Activated CD8-positive, alpha-beta memory T cell treated with anti-CD3 and anti-CD28 coated beads, Interleukin-2, amount 10 ng/mL, durations not matched to agents 7 days and 5 days (primary cell): ENCODE measurements around the gene CST7. TPM values are rescaled to one million over a fixed set of nuclear protein-coding genes. Genes with fewer than 3 reads are reported as not detected.
"Not testable (repeated sequence)": the region's sequence is repeated elsewhere in the genome, so short reads cannot be mapped to it uniquely, and the experiment has no call there.

Source experiments
- ATAC-seq: fragments of 150-1000 bp; cut with Tn5 transposase; one replicate; pipeline ENCODE4 v1.10.0; 2021; ENCODE audit warnings: moderate library complexity
- CTCF ChIA-PET: fragments of 350-600 bp; sonication (Branson Sonifier 250); formaldehyde crosslinking; loops from one replicate; lab custom pipeline; 2021; ENCODE audit warnings: antibody characterized with exemption; lab: Charles Lee
- DNase-seq: peaks from one replicate; pipeline ENCODE4 v3.0.0-alpha.2; 2020
- H3K27ac Mint-ChIP-seq: one replicate; pipeline ENCODE4 v1.8.0; 2021; ENCODE audit warnings: mild to moderate bottlenecking, mixed read lengths
- H3K27me3 Mint-ChIP-seq: one replicate; pipeline ENCODE4 v1.8.0; 2021; ENCODE audit warnings: mixed read lengths
- H3K36me3 Mint-ChIP-seq: one replicate; pipeline ENCODE4 v1.8.0; 2021; ENCODE audit warnings: mild to moderate bottlenecking, mixed read lengths
- H3K4me1 Mint-ChIP-seq: one replicate; pipeline ENCODE4 v1.8.0; 2021; ENCODE audit warnings: mixed read lengths
- H3K4me3 Mint-ChIP-seq: one replicate; pipeline ENCODE4 v1.8.0; 2021; ENCODE audit warnings: mild to moderate bottlenecking, moderate library complexity, mixed read lengths
- H3K9me3 Mint-ChIP-seq: one replicate; pipeline ENCODE4 v1.8.0; 2022; ENCODE audit warnings: low read depth, mixed read lengths
- total RNA-seq, 2 experiments: library from RNA; stranded (reverse); gene quantifications; one replicate each; pipeline ENCODE4 v1.2.3, GENCODE V29; 2021

CST7 gene
- total RNA-seq, 2 experiments from 2014 or later = 177 to 202 TPM

DNA sequence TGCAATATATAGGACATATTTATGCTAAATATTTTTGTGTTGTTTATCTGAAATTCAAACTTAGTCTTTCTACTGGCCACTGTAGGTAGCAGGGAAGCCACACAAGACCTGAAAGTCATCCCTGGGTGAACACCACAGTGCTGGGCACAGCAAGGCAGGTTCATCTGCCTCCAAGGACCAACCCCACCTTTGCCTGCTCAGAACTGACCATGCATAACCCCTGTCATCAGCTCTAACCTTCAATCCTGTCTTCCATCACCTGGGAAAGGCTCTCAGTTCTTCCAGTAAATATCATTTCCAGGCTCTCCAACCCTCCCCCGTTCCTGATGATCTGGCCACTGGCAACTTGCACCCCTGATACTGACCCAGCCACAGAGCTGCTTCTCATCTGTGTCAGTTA, 32.7 kb upstream of the CST7 start:
- peak; percentile 19 for DNase-seq
- peaks cover 6% of the 10 kb centered on the region for H3K27me3 Mint-ChIP-seq
- H3K27ac Mint-ChIP-seq = no peak overlapping the region
- no peaks in the 10 kb centered on the region for H3K36me3 Mint-ChIP-seq
- no peaks in the 10 kb centered on the region for H3K9me3 Mint-ChIP-seq
- H3K4me1 Mint-ChIP-seq = peaks cover 12% of the 10 kb centered on the region
- CTCF ChIA-PET = interaction anchor here (1.4 kb wide), 1 partner anchor 15 kb away, joined by 4 read pairs; no protein-coding TSS in a partner anchor
- no peak overlapping the region for H3K4me3 Mint-ChIP-seq
- no peak for ATAC-seq

GRCh38 chr20:24917056-24917455, 32.0 kb upstream of the CST7 start:
- Mint-ChIP-seq H3K4me1 (peaks cover 12% of the 10 kb centered on the region), H3K27me3 (peaks cover 6% of the 10 kb centered on the region), H3K36me3 (no peaks in the 10 kb centered on the region), H3K4me3 (no peak overlapping the region), H3K9me3 (no peaks in the 10 kb centered on the region), H3K27ac (no peak overlapping the region)
- CTCF ChIA-PET = interaction anchor here (1.2 to 1.6 kb wide), 4 partner anchors 15 to 133 kb away, joined by 3 to 7 read pairs (median 4); no protein-coding TSS in a partner anchor
- ATAC-seq = no peak
- DNase-seq = peak; percentile 34

- Mint-ChIP-seq H3K36me3 (no peaks in the 10 kb centered on the region), H3K4me3 (no peak overlapping the region), H3K27ac (no peak overlapping the region), H3K9me3 (no peaks in the 10 kb centered on the region), H3K4me1 (peaks cover 12% of the 10 kb centered on the region), H3K27me3 (peaks cover 6% of the 10 kb centered on the region)
- DNase-seq = peak; percentile 64
- ATAC-seq = peak; percentile 81
- CTCF ChIA-PET = interaction anchor here (0.6 to 2.0 kb wide), 12 partner anchors 8 to 1028 kb away, joined by 3 to 12 read pairs (median 3); no protein-coding TSS in a partner anchor
Observed at GRCh38 chr20:24917797-24918578, 31.1 kb upstream of the CST7 start.

DNA sequence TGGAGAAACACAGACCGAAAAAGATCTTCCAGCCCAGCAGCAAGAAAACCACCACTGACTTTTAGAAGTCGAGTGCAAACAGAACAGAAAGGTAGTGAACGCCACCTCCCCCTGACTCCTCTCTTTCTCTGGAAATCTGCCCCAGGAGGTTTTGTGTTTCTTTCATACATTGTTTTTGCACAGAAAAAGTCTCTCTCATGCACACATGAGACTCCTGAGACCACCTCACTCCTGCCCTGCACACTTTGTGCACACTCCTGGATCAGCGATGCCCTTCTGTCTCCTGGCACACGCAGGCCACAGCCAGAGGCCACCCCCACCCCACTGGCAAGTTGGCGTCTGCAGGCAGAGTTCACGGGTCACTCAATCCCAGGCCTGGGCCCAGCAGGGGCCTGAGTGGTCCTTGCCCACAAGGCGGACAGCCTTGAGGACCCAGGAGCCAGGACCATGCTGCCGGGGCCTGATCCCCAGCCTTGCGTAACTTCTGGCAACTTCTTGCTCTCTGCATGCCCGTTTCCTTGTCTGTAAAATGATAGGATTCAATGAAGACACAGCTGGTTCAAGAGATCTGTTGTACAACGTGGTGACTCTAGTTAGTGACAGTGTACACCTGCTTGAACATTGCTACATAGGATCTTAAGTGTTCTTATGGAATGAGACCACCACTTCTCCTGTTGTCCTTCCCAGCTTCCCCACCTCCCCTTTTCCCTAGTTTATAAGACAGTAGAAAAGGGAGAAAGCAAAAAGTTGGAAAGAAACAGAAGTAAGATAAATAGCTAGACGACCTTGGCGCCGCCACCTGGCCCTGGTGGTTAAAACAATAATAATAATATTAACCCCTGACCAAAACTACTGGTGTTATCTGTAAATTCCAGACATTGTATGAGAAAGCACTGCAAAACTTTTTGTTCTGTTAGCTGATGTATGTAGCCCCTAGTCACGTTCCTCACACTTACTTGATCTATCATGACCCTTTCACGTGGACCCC, 30.2 kb upstream of the CST7 start:
- H3K4me3 Mint-ChIP-seq = no peak overlapping the region
- H3K27ac Mint-ChIP-seq = no peak overlapping the region
- ATAC-seq = peak; percentile 12
- peaks cover 12% of the 10 kb centered on the region for H3K4me1 Mint-ChIP-seq
- H3K27me3 Mint-ChIP-seq = peaks cover 6% of the 10 kb centered on the region
- H3K9me3 Mint-ChIP-seq = no peaks in the 10 kb centered on the region
- H3K36me3 Mint-ChIP-seq = no peaks in the 10 kb centered on the region
- CTCF ChIA-PET = interaction anchor here (0.6 to 2.0 kb wide), 11 partner anchors 9 to 981 kb away, joined by 3 to 12 read pairs (median 3); no protein-coding TSS in a partner anchor
- peak; percentile 30 for DNase-seq

GRCh38 chr20:24919665-24920064, 29.4 kb upstream of the CST7 start:
- DNase-seq = peak; percentile 36
- not testable (repeated sequence) for H3K27ac Mint-ChIP-seq, H3K9me3 Mint-ChIP-seq, ATAC-seq, H3K36me3 Mint-ChIP-seq, H3K27me3 Mint-ChIP-seq, H3K4me3 Mint-ChIP-seq
- peaks cover 12% of the 10 kb centered on the region for H3K4me1 Mint-ChIP-seq
- CTCF ChIA-PET = interaction anchor here (0.9 to 2.0 kb wide), 3 partner anchors 12 to 30 kb away, joined by 3 to 12 read pairs (median 3); no protein-coding TSS in a partner anchor

- not testable (repeated sequence) for ATAC-seq, H3K36me3 Mint-ChIP-seq, DNase-seq, H3K4me3 Mint-ChIP-seq, H3K27ac Mint-ChIP-seq, H3K27me3 Mint-ChIP-seq, H3K9me3 Mint-ChIP-seq
- H3K4me1 Mint-ChIP-seq = peaks cover 12% of the 10 kb centered on the region
- CTCF ChIA-PET = interaction anchor here (2.0 kb wide), 1 partner anchor 10 kb away, joined by 5 read pairs; no protein-coding TSS in a partner anchor
Observed at GRCh38 chr20:24920706-24921105, 28.4 kb upstream of the CST7 start.

DNA sequence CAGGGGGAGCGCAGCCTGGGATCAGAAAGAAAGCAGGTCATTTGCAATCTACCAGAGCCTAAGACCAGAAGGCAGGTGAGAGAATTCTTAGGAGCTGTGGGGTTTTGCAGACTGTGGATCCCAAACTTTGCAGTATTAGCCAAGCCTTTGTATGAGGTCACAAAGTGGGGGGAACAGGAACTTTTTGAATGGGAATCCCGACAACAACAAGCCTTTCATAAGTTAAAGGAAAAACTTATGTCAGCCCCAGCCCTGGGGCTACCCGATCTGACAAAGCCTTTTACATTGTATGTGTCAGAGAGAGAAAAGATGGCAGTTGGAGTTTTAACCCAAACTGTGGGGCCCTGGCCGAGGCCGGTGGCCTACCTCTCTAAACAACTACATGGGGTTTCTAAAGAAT, 19.8 kb upstream of the CST7 start:
- H3K27ac Mint-ChIP-seq, H3K9me3 Mint-ChIP-seq, H3K4me3 Mint-ChIP-seq, H3K27me3 Mint-ChIP-seq, ATAC-seq, H3K36me3 Mint-ChIP-seq, DNase-seq: not testable (repeated sequence)
- peaks cover 27% of the 10 kb centered on the region for H3K4me1 Mint-ChIP-seq
- CTCF ChIA-PET = interaction anchor here (1.2 to 2.5 kb wide), 5 partner anchors 29 to 130 kb away, joined by 3 to 8 read pairs (median 3); no protein-coding TSS in a partner anchor

GRCh38 chr20:24929867-24930723, 19.0 kb upstream of the CST7 start:
- H3K4me3 Mint-ChIP-seq, H3K9me3 Mint-ChIP-seq, ATAC-seq, H3K27me3 Mint-ChIP-seq, H3K36me3 Mint-ChIP-seq: not testable (repeated sequence)
- peak overlapping the region; percentile 42 for H3K27ac Mint-ChIP-seq
- CTCF ChIA-PET = interaction anchor here (0.8 to 3.7 kb wide), 21 partner anchors 9 to 903 kb away, joined by 3 to 39 read pairs (median 4); partner anchors contain the start of genes ACSS1 and CST7
- DNase-seq = peak; percentile 47
- peaks cover 27% of the 10 kb centered on the region for H3K4me1 Mint-ChIP-seq

DNA sequence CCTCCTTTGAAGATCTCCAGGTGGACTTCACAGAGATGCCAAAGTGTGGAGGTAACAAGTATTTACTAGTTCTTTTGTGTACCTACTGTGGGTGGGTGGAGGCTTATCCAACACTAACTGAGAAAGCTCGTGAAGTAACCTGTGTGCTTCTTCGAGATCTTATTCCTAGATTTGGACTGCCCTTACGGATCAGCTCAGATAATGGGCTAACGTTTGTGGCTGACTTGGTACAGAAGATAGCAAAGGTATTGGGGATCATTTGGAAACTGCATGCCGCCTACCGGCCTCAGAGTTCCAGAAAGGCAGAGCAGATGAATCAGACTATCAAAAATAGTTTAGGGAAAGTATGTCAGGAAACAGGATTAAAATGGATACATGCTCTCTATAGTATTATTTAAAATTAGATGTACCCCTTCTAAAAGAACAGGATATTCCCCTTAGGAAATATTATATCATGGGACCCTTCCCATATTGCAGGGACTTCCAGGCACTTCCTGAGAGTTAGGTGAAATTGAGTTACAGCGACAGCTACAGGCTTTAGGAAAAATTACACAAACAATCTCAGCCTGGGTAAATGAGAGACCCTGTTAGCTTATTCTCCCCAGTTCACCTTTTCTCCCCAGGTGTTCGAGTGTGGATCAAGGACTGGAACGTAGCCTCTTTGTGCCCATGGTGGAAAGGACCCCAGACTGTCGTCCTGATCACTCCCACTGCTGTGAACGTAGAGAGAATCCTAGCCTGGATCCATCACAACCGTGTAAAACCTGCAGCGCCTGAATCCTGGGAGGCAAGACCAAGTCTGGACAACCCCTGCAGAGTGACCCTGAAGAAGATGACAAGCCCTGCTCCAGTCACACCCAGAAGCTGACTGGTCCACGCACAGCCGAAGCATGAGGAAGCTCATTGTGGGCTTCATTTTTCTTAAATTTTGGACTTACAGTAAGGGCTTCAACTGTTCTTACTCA, 18.1 kb upstream of the CST7 start:
- not testable (repeated sequence) for H3K9me3 Mint-ChIP-seq, H3K4me3 Mint-ChIP-seq, ATAC-seq, H3K36me3 Mint-ChIP-seq, H3K27me3 Mint-ChIP-seq
- peak; percentile 39 for DNase-seq
- Mint-ChIP-seq H3K4me1 (peaks cover 27% of the 10 kb centered on the region), H3K27ac (peak overlapping the region; percentile 91)
- CTCF ChIA-PET = interaction anchor here (0.8 to 3.7 kb wide), 22 partner anchors 8 to 904 kb away, joined by 3 to 39 read pairs (median 4); partner anchors contain the start of genes ACSS1 and CST7

DNA sequence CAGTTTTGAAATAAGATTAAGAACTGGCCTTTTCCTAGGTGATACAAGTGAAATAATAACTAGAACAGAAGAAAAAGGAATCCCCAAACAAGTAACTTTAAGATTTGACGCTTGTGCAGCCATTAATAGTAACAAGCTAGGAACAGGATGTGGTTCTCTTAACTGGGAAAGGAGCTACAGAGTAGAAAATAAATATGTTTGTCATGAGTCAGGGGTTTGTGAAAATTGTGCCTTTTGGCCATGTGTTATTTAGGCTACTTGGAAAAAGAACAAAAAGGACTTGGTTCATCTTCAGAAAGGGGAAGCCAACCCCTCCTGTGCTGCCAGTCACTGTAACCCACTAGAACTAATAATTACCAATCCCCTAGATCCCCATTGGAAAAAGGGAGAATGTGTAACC, 17.2 kb upstream of the CST7 start:
- H3K4me1 Mint-ChIP-seq = peaks cover 27% of the 10 kb centered on the region
- DNase-seq = peak; percentile 26
- ATAC-seq, H3K4me3 Mint-ChIP-seq, H3K27me3 Mint-ChIP-seq, H3K9me3 Mint-ChIP-seq: not testable (repeated sequence)
- CTCF ChIA-PET = interaction anchor here (0.8 to 3.7 kb wide), 8 partner anchors 9 to 132 kb away, joined by 3 to 39 read pairs (median 10); partner anchors contain the start of gene CST7
- peaks cover 15% of the 10 kb centered on the region for H3K36me3 Mint-ChIP-seq
- peak overlapping the region; percentile 91 for H3K27ac Mint-ChIP-seq

DNA sequence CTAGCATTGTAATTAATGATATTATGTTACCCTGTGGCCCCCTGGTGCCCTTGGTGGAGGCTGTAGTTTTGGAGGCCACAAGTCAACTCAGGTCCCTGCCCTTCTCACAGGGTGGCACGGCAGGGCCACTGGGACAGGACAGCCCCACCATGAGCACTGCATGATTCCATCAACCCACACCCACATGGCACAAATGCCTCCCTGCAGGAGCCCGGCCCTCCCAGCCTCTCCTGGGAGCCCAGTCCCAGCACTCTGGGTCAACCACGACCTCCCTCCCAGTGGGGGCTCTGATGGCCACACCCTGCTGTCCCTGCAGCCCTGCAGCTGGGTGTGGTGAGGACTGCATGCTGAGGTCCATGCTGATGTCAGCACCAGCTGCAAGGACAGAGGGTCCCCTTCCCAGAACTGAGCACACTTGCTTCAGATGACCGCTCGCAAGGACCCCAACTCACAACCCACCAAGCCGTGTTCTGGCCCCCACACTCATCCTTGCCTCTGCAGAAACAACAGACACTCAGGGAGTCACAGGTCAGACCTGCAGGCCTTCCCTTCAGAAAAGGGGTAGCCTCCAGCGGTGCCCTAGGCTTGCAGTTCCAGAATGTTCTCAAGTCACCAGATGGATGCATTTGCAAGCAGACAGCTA, 15.7 kb upstream of the CST7 start:
- CTCF ChIA-PET = interaction anchor here (3.7 kb wide), 1 partner anchor 21 kb away, joined by 39 read pairs; no protein-coding TSS in a partner anchor
- ATAC-seq = no peak
- no peak overlapping the region for H3K27ac Mint-ChIP-seq

More for the DNA sequence above, 15.7 kb upstream of the CST7 start:
- Mint-ChIP-seq H3K4me3 (no peak overlapping the region), H3K27me3 (no peaks in the 10 kb centered on the region), H3K4me1 (peaks cover 27% of the 10 kb centered on the region), H3K36me3 (peaks cover 15% of the 10 kb centered on the region), H3K9me3 (peaks cover 4% of the 10 kb centered on the region)
- DNase-seq = peak; percentile 25
